GM18498 (cell line): ENCODE measurements around the gene FLVCR2.

Source experiments
- ATAC-seq: cut with Tn5 transposase; IDR thresholded peaks from one replicate; pipeline ENCODE4 v1.9.1; 2021; ENCODE audit warnings: mild to moderate bottlenecking, moderate library complexity; ENCODE audit not compliant: unreplicated experiment

Gene FLVCR2

GRCh38 chr14:75626863-75627262 is 48.4 kb downstream of the FLVCR2 start:
- no peak for ATAC-seq

GRCh38 chr14:75627406-75627805 is 49.0 kb downstream of the FLVCR2 start:
- no peak for ATAC-seq

GRCh38 chr14:75628816-75629215 is 50.4 kb downstream of the FLVCR2 start:
- ATAC-seq, result no peak

- ATAC-seq, result no peak
Measured at GRCh38 chr14:75630695-75631452, 52.5 kb downstream of the FLVCR2 start.

- no peak for ATAC-seq
Measured at GRCh38 chr14:75631453-75631831, 53.0 kb downstream of the FLVCR2 start.

GRCh38 chr14:75634848-75635247 is 56.4 kb downstream of the FLVCR2 start:
- no peak for ATAC-seq

GRCh38 chr14:75636100-75636692 is 57.8 kb downstream of the FLVCR2 start:
- ATAC-seq, result no peak

- ATAC-seq, result no peak
Measured at GRCh38 chr14:75640876-75641275, 62.5 kb downstream of the FLVCR2 start.

GRCh38 chr14:75643985-75644384 is 65.6 kb downstream of the FLVCR2 start:
- no peak for ATAC-seq

- no peak for ATAC-seq
Measured at GRCh38 chr14:75645056-75645455, 66.6 kb downstream of the FLVCR2 start.

- no peak for ATAC-seq
Measured at GRCh38 chr14:75646762-75647161, 68.3 kb downstream of the FLVCR2 start.

GRCh38 chr14:75647640-75648039 is 69.2 kb downstream of the FLVCR2 start:
- ATAC-seq, result no peak

GRCh38 chr14:75648066-75648838 is 69.8 kb downstream of the FLVCR2 start:
- ATAC-seq, result no peak

GRCh38 chr14:75649337-75649736 is 70.9 kb downstream of the FLVCR2 start:
- no peak for ATAC-seq

GRCh38 chr14:75649773-75650172 is 71.4 kb downstream of the FLVCR2 start:
- ATAC-seq, result no peak

GRCh38 chr14:75650253-75651058 is 72.0 kb downstream of the FLVCR2 start:
- no peak for ATAC-seq

- no peak for ATAC-seq
Measured at GRCh38 chr14:75653563-75653962, 75.1 kb downstream of the FLVCR2 start.

- no peak for ATAC-seq
Measured at GRCh38 chr14:75654127-75654732, 75.8 kb downstream of the FLVCR2 start.

- no peak for ATAC-seq
Measured at GRCh38 chr14:75655235-75655634, 76.8 kb downstream of the FLVCR2 start.

GRCh38 chr14:75657331-75657730 is 78.9 kb downstream of the FLVCR2 start:
- ATAC-seq, result no peak

- ATAC-seq, result no peak
Measured at GRCh38 chr14:75658957-75659356, 80.5 kb downstream of the FLVCR2 start.
